GM12892 (cell line): ENCODE measurements around the gene EPOP.

Experiments used
- POLR2A ChIP-seq: IDR thresholded peaks from 2 replicates; pipeline ENCODE4 v1.6.1; 2011; ENCODE audit warnings: low read depth, low read length, control low read depth
- POLR2AphosphoS5 ChIP-seq: IDR thresholded peaks from 2 replicates; pipeline ENCODE4 v1.6.1; 2011; ENCODE audit warnings: low read depth, low read length, control low read depth
- TAF1 ChIP-seq: IDR thresholded peaks from 2 replicates; pipeline ENCODE4 v1.6.1; 2011; ENCODE audit warnings: low read depth, mild to moderate bottlenecking, control low read depth, low read length, borderline replicate concordance

GRCh38 chr17:38669520-38669919 lies 5.2 kb downstream of the EPOP start:
- TF ChIP-seq TAF1 = no peak
- TF ChIP-seq POLR2A = no peak
- TF ChIP-seq POLR2AphosphoS5 = no peak
